Suprapubic skin (tissue), 4 donors: Measurements from ENCODE around the gene HCK. TPM values are rescaled to one million over a fixed set of nuclear protein-coding genes. Genes with fewer than 3 reads are reported as not detected.

Experiments
- DNase-seq, 2 donors: peaks; one replicate each; pipeline ENCODE4 v3.0.0-alpha.2; 2019; ENCODE audit warnings: low spot score in 2 of 2
- H3K27ac ChIP-seq: fragments of 200-600 bp; sonication (generic); one replicate; pipeline ENCODE4 v1.5.1; 2019
- H3K27me3 ChIP-seq: fragments of 200-600 bp; sonication (generic); one replicate; pipeline ENCODE4 v1.5.1; 2019
- H3K36me3 ChIP-seq: fragments of 200-600 bp; sonication (generic); one replicate; pipeline ENCODE4 v1.5.1; 2019
- H3K4me1 ChIP-seq: fragments of 200-600 bp; sonication (generic); one replicate; pipeline ENCODE4 v1.5.1; 2019
- H3K4me3 ChIP-seq: fragments of 200-600 bp; sonication (generic); one replicate; pipeline ENCODE4 v1.5.1; 2019; ENCODE audit warnings: mild to moderate bottlenecking
- H3K9me3 ChIP-seq: fragments of 200-600 bp; sonication (generic); one replicate; pipeline ENCODE4 v1.5.1; 2019
- EP300 ChIP-seq: sonication (generic); formaldehyde crosslinking; IDR thresholded peaks from one replicate; pipeline ENCODE4 v1.6.1; 2017; ENCODE audit warnings: antibody characterized with exemption
- POLR2A ChIP-seq, 2 donors: fragments of 450-650 bp; IDR thresholded peaks; one replicate each; pipeline ENCODE4 v1.6.1; 2017; ENCODE audit warnings: antibody characterized with exemption in 2 of 2, mild to moderate bottlenecking in 2 of 2, moderate library complexity in 2 of 2
- POLR2AphosphoS5 ChIP-seq, 3 donors: sonication (generic); formaldehyde crosslinking; IDR thresholded peaks; one replicate each; pipeline ENCODE4 v1.6.1; 2017; ENCODE audit warnings: antibody characterized with exemption in 3 of 3
- WGBS: methylation state at CpG from one replicate; pipeline ENCODE4 v1.1.5; 2018; 5-methylcytosine and 5-hydroxymethylcytosine counted together
- total RNA-seq, 4 donors: library from RNA; depleted of rRNA; stranded (reverse); fragments of >200 nt; gene quantifications; one replicate each; pipeline ENCODE4 v1.1.0, GENCODE V29; 2016
- TF ChIP-seq, protein P1 (sequence below), 2 donors: fragments of 200-600 bp in 1 of 2; fragments of 450-650 bp in 1 of 2; sonication (generic) in 1 of 2; IDR thresholded peaks; one replicate each; pipeline ENCODE4 v1.5.1; 2016 to 2019; ENCODE audit warnings: antibody characterized with exemption in 2 of 2, mild to moderate bottlenecking in 1 of 2, moderate library complexity in 1 of 2

HCK gene
- total RNA-seq, 4 donors from 2014 or later, result 5.0 to 10.0 (median 6.6) TPM

- no peaks in the 10 kb centered on the region for H3K27me3 ChIP-seq
- DNase-seq, result no peak
- H3K36me3 ChIP-seq, result peaks cover under 1% of the 10 kb centered on the region
- no peak overlapping the region for H3K27ac ChIP-seq
- WGBS, result 88% methylated on average over 2 of the region's 2 CpGs
- no peak overlapping the region for H3K4me3 ChIP-seq
- TF ChIP-seq POLR2A (IDR thresholded peaks at IDR 0.05) (no peak), POLR2AphosphoS5 (IDR thresholded peaks at IDR 0.05) (no peak), EP300 (no peak)
- TF ChIP-seq, protein P1, sequence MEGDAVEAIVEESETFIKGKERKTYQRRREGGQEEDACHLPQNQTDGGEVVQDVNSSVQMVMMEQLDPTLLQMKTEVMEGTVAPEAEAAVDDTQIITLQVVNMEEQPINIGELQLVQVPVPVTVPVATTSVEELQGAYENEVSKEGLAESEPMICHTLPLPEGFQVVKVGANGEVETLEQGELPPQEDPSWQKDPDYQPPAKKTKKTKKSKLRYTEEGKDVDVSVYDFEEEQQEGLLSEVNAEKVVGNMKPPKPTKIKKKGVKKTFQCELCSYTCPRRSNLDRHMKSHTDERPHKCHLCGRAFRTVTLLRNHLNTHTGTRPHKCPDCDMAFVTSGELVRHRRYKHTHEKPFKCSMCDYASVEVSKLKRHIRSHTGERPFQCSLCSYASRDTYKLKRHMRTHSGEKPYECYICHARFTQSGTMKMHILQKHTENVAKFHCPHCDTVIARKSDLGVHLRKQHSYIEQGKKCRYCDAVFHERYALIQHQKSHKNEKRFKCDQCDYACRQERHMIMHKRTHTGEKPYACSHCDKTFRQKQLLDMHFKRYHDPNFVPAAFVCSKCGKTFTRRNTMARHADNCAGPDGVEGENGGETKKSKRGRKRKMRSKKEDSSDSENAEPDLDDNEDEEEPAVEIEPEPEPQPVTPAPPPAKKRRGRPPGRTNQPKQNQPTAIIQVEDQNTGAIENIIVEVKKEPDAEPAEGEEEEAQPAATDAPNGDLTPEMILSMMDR (IDR thresholded peaks at IDR 0.05), result no peak
- no peaks in the 10 kb centered on the region for H3K9me3 ChIP-seq
- peaks cover 5% of the 10 kb centered on the region for H3K4me1 ChIP-seq
Observed at GRCh38 chr20:32130352-32130751, 78.3 kb downstream of the HCK start.

DNA sequence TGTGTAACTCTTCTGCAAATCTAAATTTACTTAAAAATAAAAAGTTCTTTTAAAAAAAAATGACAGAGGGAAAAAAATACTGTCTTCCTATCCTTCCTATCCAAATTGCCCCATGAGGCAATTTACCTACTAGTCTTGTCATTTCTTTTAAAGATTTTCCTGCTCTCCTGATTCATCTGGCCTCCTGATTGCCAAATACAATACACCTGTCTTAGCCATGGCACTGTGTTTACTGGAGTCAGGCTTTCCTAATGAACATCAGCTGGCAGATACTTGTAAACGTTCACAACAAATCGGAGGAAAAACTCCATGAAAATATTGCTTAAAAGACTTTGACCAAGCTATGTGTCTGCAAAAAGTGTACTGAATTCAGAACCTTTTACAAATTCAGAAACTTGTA lies 78.9 kb downstream of the HCK start:
- no peak for DNase-seq
- no peak overlapping the region for H3K4me3 ChIP-seq
- H3K9me3 ChIP-seq, result no peaks in the 10 kb centered on the region
- peaks cover 7% of the 10 kb centered on the region for H3K36me3 ChIP-seq
- peaks cover 5% of the 10 kb centered on the region for H3K4me1 ChIP-seq
- TF ChIP-seq EP300 (no peak), POLR2AphosphoS5 (IDR thresholded peaks at IDR 0.05) (no peak), POLR2A (IDR thresholded peaks at IDR 0.05) (no peak)
- TF ChIP-seq, protein P1 (IDR thresholded peaks at IDR 0.05), result no peak
- no peak overlapping the region for H3K27ac ChIP-seq
- no peaks in the 10 kb centered on the region for H3K27me3 ChIP-seq
- WGBS, result 87% methylated on average over 2 of the region's 2 CpGs

DNA sequence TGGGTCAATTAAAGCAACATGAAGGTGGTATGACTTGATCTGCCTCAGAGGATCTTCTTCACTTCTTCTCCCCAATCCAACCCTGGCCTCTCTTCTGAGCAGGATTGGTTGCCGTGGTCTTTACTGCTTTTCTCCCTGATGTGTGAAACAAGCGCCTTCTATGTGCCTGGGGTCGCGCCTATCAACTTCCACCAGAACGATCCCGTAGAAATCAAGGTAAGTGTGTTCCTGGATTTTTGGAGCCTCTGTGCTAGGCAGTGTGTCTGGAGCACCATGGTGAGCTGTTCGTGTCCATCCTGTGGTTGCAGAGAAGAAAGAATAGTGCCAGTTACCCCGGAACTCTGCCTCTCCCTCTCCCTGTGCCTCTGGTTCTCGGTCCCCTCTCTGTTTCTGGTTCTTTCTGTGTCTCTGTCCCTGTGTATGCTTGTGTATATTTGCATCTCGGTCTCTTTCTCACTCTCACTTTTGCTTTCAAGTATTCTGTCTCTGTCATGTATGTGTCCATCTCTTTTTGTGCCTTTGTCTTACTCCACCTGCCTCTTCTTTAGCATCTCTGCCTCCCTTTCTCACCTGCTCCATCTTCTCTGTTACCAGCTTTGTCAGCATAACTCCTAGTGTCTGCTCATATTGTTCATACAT lies 81.0 kb downstream of the HCK start:
- WGBS, result 93% methylated on average over 10 of the region's 10 CpGs
- TF ChIP-seq POLR2AphosphoS5 (IDR thresholded peaks at IDR 0.05) (no peak), EP300 (no peak), POLR2A (IDR thresholded peaks at IDR 0.05) (no peak)
- TF ChIP-seq, protein P1 (IDR thresholded peaks at IDR 0.05), result no peak

GRCh38 chr20:32134026-32134425 lies 82.0 kb downstream of the HCK start:
- 90% methylated on average over 5 of the region's 5 CpGs for WGBS
- no peaks in the 10 kb centered on the region for H3K27me3 ChIP-seq
- TF ChIP-seq POLR2A (IDR thresholded peaks at IDR 0.05), result no peak
- no peak for TF ChIP-seq EP300
- TF ChIP-seq, protein P1 (IDR thresholded peaks at IDR 0.05), result no peak
- no peak for TF ChIP-seq POLR2AphosphoS5 (IDR thresholded peaks at IDR 0.05)
- no peak overlapping the region for H3K27ac ChIP-seq
- no peaks in the 10 kb centered on the region for H3K9me3 ChIP-seq
- DNase-seq, result peak in 1 of 2 donors; percentile 24
- peaks cover 38% of the 10 kb centered on the region for H3K36me3 ChIP-seq
- no peak overlapping the region for H3K4me3 ChIP-seq
- H3K4me1 ChIP-seq, result peaks cover 5% of the 10 kb centered on the region

More for the DNA sequence above, 81.0 kb downstream of the HCK start:
- Histone ChIP-seq H3K4me3 (no peak overlapping the region), H3K9me3 (no peaks in the 10 kb centered on the region), H3K27ac (no peak overlapping the region), H3K27me3 (no peaks in the 10 kb centered on the region), H3K36me3 (peaks cover 28% of the 10 kb centered on the region), H3K4me1 (peaks cover 5% of the 10 kb centered on the region)
- DNase-seq, result peak in 1 of 2 donors; percentile 16

DNA sequence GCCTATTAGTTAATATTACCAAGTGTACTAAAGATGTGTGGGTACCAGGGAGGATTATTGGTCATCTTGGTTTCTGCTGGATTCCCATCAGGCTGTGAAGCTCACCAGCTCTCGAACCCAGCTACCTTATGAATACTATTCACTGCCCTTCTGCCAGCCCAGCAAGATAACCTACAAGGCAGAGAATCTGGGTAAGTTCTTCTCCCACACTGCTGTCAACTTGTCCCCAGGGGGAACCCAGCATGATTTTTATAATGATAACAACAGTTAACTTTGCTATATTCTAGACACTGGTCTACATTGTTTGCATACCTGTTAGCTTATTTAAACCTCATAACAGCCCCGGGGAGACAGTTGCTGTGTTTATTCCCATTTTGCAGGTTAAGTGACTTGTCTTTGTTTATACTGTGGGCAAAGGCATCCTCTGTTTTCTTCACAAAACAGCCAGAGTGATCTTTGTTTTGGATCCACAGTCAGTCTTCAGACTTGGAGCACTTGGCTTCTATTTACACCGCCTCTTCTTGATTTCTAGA lies 84.0 kb downstream of the HCK start:
- peaks cover 55% of the 10 kb centered on the region for H3K36me3 ChIP-seq
- no peaks in the 10 kb centered on the region for H3K9me3 ChIP-seq
- H3K4me1 ChIP-seq, result no peaks in the 10 kb centered on the region
- DNase-seq, result peak in 1 of 2 donors; percentile 7
- 75% methylated on average over 3 of the region's 3 CpGs for WGBS
- no peak overlapping the region for H3K4me3 ChIP-seq
- TF ChIP-seq EP300 (no peak), POLR2AphosphoS5 (IDR thresholded peaks at IDR 0.05) (no peak), POLR2A (IDR thresholded peaks at IDR 0.05) (no peak)
- TF ChIP-seq, protein P1 (IDR thresholded peaks at IDR 0.05), result no peak
- H3K27me3 ChIP-seq, result no peaks in the 10 kb centered on the region
- no peak overlapping the region for H3K27ac ChIP-seq
